Aorta (tissue), 5 donors: ENCODE data around the gene TTLL7. TPM values are rescaled to one million over a fixed set of nuclear protein-coding genes. Genes with fewer than 3 reads are reported as not detected.
"Not testable (repeated sequence)": the region's sequence is repeated elsewhere in the genome, so short reads cannot be mapped to it uniquely, and the experiment has no call there.

ENCODE experiments used
- ATAC-seq: fragments of 200-7000 bp; cut with Tn5 transposase; one replicate; pipeline ENCODE4 v1.9.1; 2022; ENCODE audit warnings: moderate library complexity; ENCODE audit not compliant: low FRiP score
- DNase-seq, 2 donors: peaks; one replicate each; pipeline ENCODE4 v3.0.0-alpha.2; 2020
- H3K27ac ChIP-seq, 2 donors: one replicate each; pipeline ENCODE4 v1.5.1; 2013; ENCODE audit warnings: low read length in 2 of 2, mild to moderate bottlenecking in 2 of 2, moderate library complexity in 2 of 2, control low read depth in 1 of 2, inconsistent platforms in 1 of 2, low read depth in 1 of 2
- H3K27me3 ChIP-seq, 2 donors: one replicate each; pipeline ENCODE4 v1.6.1; 2013; ENCODE audit warnings: control low read depth in 1 of 2, low read length in 1 of 2, mild to moderate bottlenecking in 1 of 2, moderate library complexity in 1 of 2; ENCODE audit not compliant: insufficient read depth in 2 of 2, control insufficient read depth in 1 of 2
- H3K36me3 ChIP-seq, 2 donors: one replicate each; pipeline ENCODE4 v1.6.1; 2013; ENCODE audit warnings: control low read depth in 1 of 2, low read length in 1 of 2, mild to moderate bottlenecking in 1 of 2; ENCODE audit not compliant: insufficient read depth in 2 of 2, control insufficient read depth in 1 of 2
- H3K4me1 ChIP-seq, 2 donors: one replicate each; pipeline ENCODE4 v1.6.1; 2013; ENCODE audit warnings: low read length in 2 of 2, control low read depth in 1 of 2, mild to moderate bottlenecking in 1 of 2, moderate library complexity in 1 of 2; ENCODE audit not compliant: insufficient read depth in 2 of 2, control insufficient read depth in 1 of 2
- H3K4me3 ChIP-seq, 2 donors: one replicate each; pipeline ENCODE4 v1.5.1; 2013; ENCODE audit warnings: low read length in 2 of 2, control low read depth in 1 of 2, mild to moderate bottlenecking in 1 of 2
- H3K9me3 ChIP-seq: one replicate; pipeline ENCODE4 v1.6.1; 2013; ENCODE audit warnings: mild to moderate bottlenecking, low read length; ENCODE audit not compliant: control insufficient read depth
- WGBS, 2 donors: extraction: QIAGEN DNeasy Blood & Tissue Kit; methylation state at CpG; one replicate each; pipeline ENCODE4 v1.1.7; 2013; 5-methylcytosine and 5-hydroxymethylcytosine counted together
- intact Hi-C, 2 donors: fragments of 100-400 bp; cut with DNase I; formaldehyde crosslinking; loops; one replicate each; pipeline versions ENCODE4 v1.14.2 to v1.15.0; 2022
- polyA plus RNA-seq, 2 donors: library from polyadenylated mRNA; stranded (reverse); fragments of 200-250 nt; gene quantifications; one replicate each; pipeline ENCODE4 v1.2.3, GENCODE V29; 2013
- total RNA-seq, 2 donors: library from RNA; stranded (reverse); fragmentation: NEBNext Ultra II Directional; extraction: Animal tissue kit (Norgen Biotek cat#: 25700); gene quantifications; one replicate each; pipeline ENCODE4 v1.2.1, GENCODE V29; 2021
- donor health status: healthy with polysubstance abuse.
- donor health status: Bipolar disorder and iron deficiency.
- donor health status: DM: no; HTN: no; CAD: no.
- donor health status: DM: no; HTN: no; CAD: no.
- donor health status: DM: yes; HTN: yes; CAD: no.

Gene TTLL7
- total and polyA plus RNA-seq, 4 donors, result 11.0 to 107 (median 60.9) TPM

- Histone ChIP-seq H3K9me3 (no peaks in the 10 kb centered on the region), H3K4me3 (no peak overlapping the region), H3K36me3 (peaks cover 3 to 4% of the 10 kb centered on the region in 2 donors), H3K4me1 (no peaks in the 10 kb centered on the region), H3K27me3 (no peaks in the 10 kb centered on the region), H3K27ac (no peak overlapping the region)
- DNase-seq (no peak), ATAC-seq (no peak)
- WGBS, 2 donors, result 97 to 100% methylated on average over 1 of the region's 1 CpG
- intact Hi-C loops, result loop anchor here in 1 of 2 donors (10.0 kb wide), 1 partner anchor 514 kb away; no protein-coding TSS in a partner anchor
These were observed 78.6 kb downstream of the TTLL7 start for GRCh38 chr1:83920320-83920719.

GRCh38 chr1:83919872-83920271 is 79.1 kb downstream of the TTLL7 start:
- WGBS, 2 donors, result 96 to 97% methylated on average over 1 of the region's 1 CpG
- Histone ChIP-seq H3K27me3 (no peaks in the 10 kb centered on the region), H3K27ac (no peak overlapping the region), H3K4me3 (no peak overlapping the region), H3K36me3 (peaks cover 0 to 4% of the 10 kb centered on the region in 2 donors), H3K9me3 (no peaks in the 10 kb centered on the region), H3K4me1 (no peaks in the 10 kb centered on the region)
- ATAC-seq (no peak), DNase-seq (no peak)
- intact Hi-C loops, result loop anchor here in 1 of 2 donors (10.0 kb wide), 1 partner anchor 515 kb away; no protein-coding TSS in a partner anchor

- DNase-seq (no peak), ATAC-seq (no peak)
- Histone ChIP-seq H3K36me3 (peaks cover 0 to 4% of the 10 kb centered on the region in 2 donors), H3K4me1 (no peaks in the 10 kb centered on the region), H3K27me3 (no peaks in the 10 kb centered on the region), H3K27ac (no peak overlapping the region), H3K9me3 (no peaks in the 10 kb centered on the region), H3K4me3 (no peak overlapping the region)
- 92 to 96% methylated on average over 2 of the region's 2 CpGs for whole genome bisulfite sequencing, 2 donors
- intact Hi-C loops, result no loop called here
These were observed 80.1 kb downstream of the TTLL7 start for GRCh38 chr1:83918688-83919285.

DNA sequence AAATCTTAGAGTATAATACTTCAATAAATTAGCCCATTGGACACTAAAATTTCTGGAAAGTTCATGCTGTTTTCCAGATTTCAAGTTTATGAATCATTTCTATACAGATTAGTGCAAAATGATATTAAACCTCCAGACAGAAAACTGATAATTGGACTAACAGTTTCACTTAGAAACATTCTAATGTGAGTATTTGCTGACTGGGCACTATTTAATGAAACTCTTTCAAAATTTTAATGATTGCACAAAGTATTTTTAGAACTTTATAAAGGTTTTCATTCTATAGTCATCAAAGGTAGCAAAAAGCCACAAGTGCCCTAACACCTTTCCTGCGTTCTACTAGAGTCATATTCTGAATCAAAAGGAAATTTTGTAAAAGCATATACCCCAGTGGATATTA is 81.0 kb downstream of the TTLL7 start:
- Histone ChIP-seq H3K4me3 (no peak overlapping the region), H3K27me3 (no peaks in the 10 kb centered on the region), H3K36me3 (peaks cover 0 to 4% of the 10 kb centered on the region in 2 donors), H3K9me3 (no peaks in the 10 kb centered on the region), H3K4me1 (no peaks in the 10 kb centered on the region), H3K27ac (no peak overlapping the region)
- WGBS, 2 donors, result 96 to 100% methylated on average over 1 of the region's 1 CpG
- ATAC-seq (no peak), DNase-seq (no peak)
- intact Hi-C loops, result no loop called here

GRCh38 chr1:83916094-83916493 is 82.8 kb downstream of the TTLL7 start:
- H3K4me3 ChIP-seq, DNase-seq, ATAC-seq, intact Hi-C loops, H3K27ac ChIP-seq, H3K27me3 ChIP-seq, H3K9me3 ChIP-seq, H3K4me1 ChIP-seq, H3K36me3 ChIP-seq: not testable (repeated sequence)
- WGBS, 2 donors, result 100% methylated on average over 1 of the region's 1 CpG; no CpG with 5 or more reads in 1 of the 2 donors

GRCh38 chr1:83912876-83913275 is 86.1 kb downstream of the TTLL7 start:
- DNase-seq (no peak), ATAC-seq (no peak)
- Histone ChIP-seq H3K9me3 (no peaks in the 10 kb centered on the region), H3K36me3 (peaks cover 0 to 5% of the 10 kb centered on the region in 2 donors), H3K27me3 (no peaks in the 10 kb centered on the region), H3K27ac (no peak overlapping the region), H3K4me1 (peaks cover 0 to 2% of the 10 kb centered on the region in 2 donors), H3K4me3 (no peak overlapping the region)
- 65 to 67% methylated on average over 2 of the region's 2 CpGs for WGBS, 2 donors
- intact Hi-C loops, result no loop called here

DNA sequence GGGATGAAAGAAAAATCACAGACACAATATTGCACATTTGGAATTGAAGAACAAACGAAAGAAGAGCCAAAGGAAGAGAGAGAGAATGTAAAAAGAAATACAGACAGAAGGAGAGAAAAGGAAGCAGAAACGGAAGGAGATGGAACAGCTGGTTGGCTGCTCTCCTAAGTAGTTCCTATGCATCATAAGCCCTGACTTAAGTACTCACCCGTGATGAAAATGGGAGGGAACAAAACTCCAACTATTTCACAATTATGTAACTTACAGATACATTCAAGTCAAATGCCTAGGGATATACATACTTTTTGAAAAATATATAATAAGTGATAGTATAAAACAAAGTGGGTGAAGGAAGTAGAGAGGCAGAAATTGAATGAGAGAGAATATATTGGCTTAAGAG is 88.5 kb downstream of the TTLL7 start:
- WGBS, 2 donors, result 35 to 45% methylated on average over 3 of the region's 3 CpGs
- H3K4me1 ChIP-seq, result peaks cover 0 to 2% of the 10 kb centered on the region in 2 donors
- peak overlapping the region in 1 of 2 donors; percentile 68 for H3K27ac ChIP-seq
- H3K36me3 ChIP-seq, result peaks cover 2 to 5% of the 10 kb centered on the region in 2 donors
- no peak overlapping the region for H3K4me3 ChIP-seq
- no peaks in the 10 kb centered on the region for H3K9me3 ChIP-seq
- intact Hi-C loops, result no loop called here
- DNase-seq (no peak), ATAC-seq (no peak)
- no peaks in the 10 kb centered on the region for H3K27me3 ChIP-seq

- no peaks in the 10 kb centered on the region for H3K9me3 ChIP-seq
- H3K27ac ChIP-seq, result no peak overlapping the region
- intact Hi-C loops, result no loop called here
- no peak for ATAC-seq
- no peak for DNase-seq
- no peaks in the 10 kb centered on the region for H3K27me3 ChIP-seq
- peaks cover 2 to 5% of the 10 kb centered on the region in 2 donors for H3K36me3 ChIP-seq
- peaks cover 0 to 2% of the 10 kb centered on the region in 2 donors for H3K4me1 ChIP-seq
- H3K4me3 ChIP-seq, result no peak overlapping the region
These were observed 89.2 kb downstream of the TTLL7 start for GRCh38 chr1:83909687-83910086.

DNA sequence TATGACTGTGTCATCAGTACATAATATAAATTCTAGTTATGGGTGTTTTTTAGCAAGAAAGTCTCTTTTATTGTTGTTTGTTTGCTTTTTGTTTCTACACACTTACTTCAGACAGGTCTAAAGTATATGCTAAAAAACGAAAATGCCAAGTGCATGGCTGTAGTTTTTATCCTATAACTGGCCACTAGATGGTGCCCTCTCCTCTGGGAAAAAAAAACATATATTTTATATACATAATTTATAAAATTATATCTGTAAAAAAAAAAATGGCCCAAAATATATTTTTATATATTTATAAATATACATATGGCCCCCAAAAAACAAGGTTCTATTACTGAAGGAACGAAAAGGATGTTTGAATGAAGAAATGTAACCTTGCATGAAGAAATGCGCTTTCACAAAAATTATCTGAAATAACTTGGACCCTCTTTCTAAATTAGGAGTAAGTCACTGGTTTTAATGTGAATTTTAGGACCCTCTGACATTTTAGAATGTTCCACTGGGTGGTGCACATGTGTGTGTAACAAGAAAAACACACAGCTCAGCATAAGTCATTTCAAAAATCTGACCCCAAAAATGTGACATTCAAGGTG is 93.5 kb downstream of the TTLL7 start:
- Histone ChIP-seq H3K36me3 (peaks cover 0 to 3% of the 10 kb centered on the region in 2 donors), H3K4me3 (no peak overlapping the region), H3K27me3 (no peaks in the 10 kb centered on the region), H3K27ac (no peak overlapping the region), H3K4me1 (peaks cover 0 to 2% of the 10 kb centered on the region in 2 donors), H3K9me3 (no peaks in the 10 kb centered on the region)
- DNase-seq, result no peak
- 50 to 51% methylated on average over 3 of the region's 3 CpGs for WGBS, 2 donors
- intact Hi-C loops, result no loop called here
- ATAC-seq, result no peak
